WTC11 (cell line): ENCODE measurements around the gene CCL18. TPM values are rescaled to one million over a fixed set of nuclear protein-coding genes. Genes with fewer than 3 reads are reported as not detected.
"Not testable (repeated sequence)": the region's sequence is repeated elsewhere in the genome, so short reads cannot be mapped to it uniquely, and the experiment has no call there.

Experiments used
- ATAC-seq: fragments of 200-7000 bp; cut with Tn5 transposase; 2 replicates; pipeline ENCODE4 v1.10.0; 2021; ENCODE audit warnings: mild to moderate bottlenecking, moderate library complexity
- CTCF ChIA-PET: fragments of 300-600 bp; sonication (Branson Sonifier 250); formaldehyde crosslinking; loops from one replicate; lab custom pipeline; 2021; ENCODE audit warnings: antibody characterized with exemption; lab: Charles Lee
- POLR2A ChIA-PET: fragments of 350-600 bp; sonication (Branson Sonifier 250); formaldehyde crosslinking; loops from one replicate; lab custom pipeline; 2021; ENCODE audit warnings: antibody characterized with exemption; lab: Charles Lee
- DNase-seq: peaks from one replicate; pipeline ENCODE4 v3.0.0; 2021; ENCODE audit warnings: low spot score
- H3K27ac Mint-ChIP-seq: 2 replicates; pipeline ENCODE4 v1.8.0; 2021; ENCODE audit warnings: mixed read lengths
- H3K27me3 Mint-ChIP-seq: 2 replicates; pipeline ENCODE4 v1.8.0; 2021; ENCODE audit warnings: low read depth, mild to moderate bottlenecking, moderate library complexity, mixed read lengths
- H3K36me3 Mint-ChIP-seq: 2 replicates; pipeline ENCODE4 v1.8.0; 2021; ENCODE audit warnings: mixed read lengths
- H3K4me1 Mint-ChIP-seq: 2 replicates; pipeline ENCODE4 v1.8.0; 2022; ENCODE audit warnings: mixed read lengths
- H3K4me3 Mint-ChIP-seq: 2 replicates; pipeline ENCODE4 v1.8.0; 2021; ENCODE audit warnings: mild to moderate bottlenecking, moderate library complexity, mixed read lengths
- H3K9me3 Mint-ChIP-seq: 2 replicates; pipeline ENCODE4 v1.8.0; 2021; ENCODE audit warnings: mixed read lengths
- AR ChIP-seq: fragments of 250-450 bp; sonication (Bioruptor Pico); IDR thresholded peaks from 2 replicates; pipeline ENCODE4 v1.9.0; 2021; ENCODE audit warnings: mild to moderate bottlenecking
- ATF2 ChIP-seq: sonication (generic); formaldehyde crosslinking; IDR thresholded peaks from 2 replicates; pipeline ENCODE4 v1.8.1; 2022; ENCODE audit warnings: low read depth, missing genetic modification reagents, borderline replicate concordance
- ERG ChIP-seq: fragments of 250-450 bp; sonication (Bioruptor Pico); IDR thresholded peaks from 2 replicates; pipeline ENCODE4 v1.8.0; 2021; ENCODE audit warnings: mild to moderate bottlenecking
- ESRRA ChIP-seq: sonication (generic); formaldehyde crosslinking; IDR thresholded peaks from 2 replicates; pipeline ENCODE4 v1.8.1; 2022; ENCODE audit warnings: mild to moderate bottlenecking, missing genetic modification reagents, borderline replicate concordance
- IRF2 ChIP-seq: sonication (generic); formaldehyde crosslinking; IDR thresholded peaks from 2 replicates; pipeline ENCODE4 v1.8.0; 2022; ENCODE audit warnings: low read depth, missing genetic modification reagents, borderline replicate concordance
- OVOL2 ChIP-seq: fragments of 250-450 bp; sonication (Bioruptor Pico); IDR thresholded peaks from 2 replicates; pipeline ENCODE4 v1.9.0; 2021; ENCODE audit warnings: mild to moderate bottlenecking, borderline replicate concordance
- PRRX2 ChIP-seq: fragments of 250-450 bp; sonication (Bioruptor Pico); IDR thresholded peaks from 2 replicates; pipeline ENCODE4 v1.8.0; 2021; ENCODE audit warnings: mild to moderate bottlenecking
- RORB ChIP-seq: fragments of 250-450 bp; sonication (Bioruptor Pico); IDR thresholded peaks from 2 replicates; pipeline ENCODE4 v1.9.0; 2021; ENCODE audit warnings: mild to moderate bottlenecking
- TEAD1 ChIP-seq: sonication (generic); formaldehyde crosslinking; IDR thresholded peaks from 2 replicates; pipeline ENCODE4 v1.8.0; 2022; ENCODE audit warnings: mild to moderate bottlenecking, missing genetic modification reagents
- USF2 ChIP-seq: sonication (generic); formaldehyde crosslinking; IDR thresholded peaks from 2 replicates; pipeline ENCODE4 v1.8.1; 2023; ENCODE audit warnings: mild to moderate bottlenecking, missing genetic modification reagents, moderate library complexity
- ZNF121 ChIP-seq: sonication (generic); formaldehyde crosslinking; IDR thresholded peaks from 2 replicates; pipeline ENCODE4 v1.8.0; 2023; ENCODE audit warnings: missing genetic modification reagents
- ZNF263 ChIP-seq: sonication (generic); formaldehyde crosslinking; IDR thresholded peaks from 2 replicates; pipeline ENCODE4 v1.8.1; 2022; ENCODE audit warnings: low read depth, mild to moderate bottlenecking, moderate library complexity, missing genetic modification reagents
- ZNF396 ChIP-seq: fragments of 250-450 bp; sonication (Bioruptor Pico); IDR thresholded peaks from 2 replicates; pipeline ENCODE4 v1.8.0; 2021; ENCODE audit warnings: mild to moderate bottlenecking, moderate library complexity, borderline replicate concordance
- ZNF512 ChIP-seq: sonication (generic); formaldehyde crosslinking; IDR thresholded peaks from 2 replicates; pipeline ENCODE4 v1.8.1; 2022; ENCODE audit warnings: missing genetic modification reagents, borderline replicate concordance
- total RNA-seq: library from RNA; stranded (reverse); gene quantifications from 3 replicates; pipeline ENCODE4 v1.2.3, GENCODE V29; 2021

The CCL18 gene
- total RNA-seq, 1 experiment from 2014 or later: not detected

GRCh38 chr17:36112572-36112971 is 48.5 kb downstream of the CCL18 start:
- Mint-ChIP-seq H3K4me1 (no peaks in the 10 kb centered on the region), H3K4me3 (no peak overlapping the region)
- DNase-seq: no peak
- POLR2A ChIA-PET: no interaction called here
- TF ChIP-seq AR: no peak
- TF ChIP-seq ZNF396 (CRISPR knock-in tag): no peak
- no peak for TF ChIP-seq PRRX2 (CRISPR knock-in tag)
- TF ChIP-seq IRF2: no peak
- TF ChIP-seq, all 79 proteins: peak for 0
- no peak for ATAC-seq
- H3K27me3 Mint-ChIP-seq: peaks cover 6% of the 10 kb centered on the region; the same call in 1 of the 2 replicates
- H3K36me3 Mint-ChIP-seq: peaks cover 13% of the 10 kb centered on the region
- no peak overlapping the region for H3K27ac Mint-ChIP-seq
- CTCF ChIA-PET: interaction anchor here (0.6 kb wide), 1 partner anchor 137 kb away, joined by 3 read pairs; no protein-coding TSS in a partner anchor
- H3K9me3 Mint-ChIP-seq: peaks cover 32% of the 10 kb centered on the region

- DNase-seq, ATAC-seq, POLR2A ChIA-PET, H3K27ac Mint-ChIP-seq, H3K4me1 Mint-ChIP-seq, H3K27me3 Mint-ChIP-seq, CTCF ChIA-PET, H3K4me3 Mint-ChIP-seq: not testable (repeated sequence)
- H3K9me3 Mint-ChIP-seq: peaks cover 32% of the 10 kb centered on the region
- H3K36me3 Mint-ChIP-seq: peaks cover 13% of the 10 kb centered on the region
Measured at GRCh38 chr17:36113131-36113530, 49.1 kb downstream of the CCL18 start.

GRCh38 chr17:36114971-36115648 is 51.0 kb downstream of the CCL18 start:
- Mint-ChIP-seq H3K36me3 (peaks cover 13% of the 10 kb centered on the region), H3K9me3 (peaks cover 34% of the 10 kb centered on the region)
- H3K27ac Mint-ChIP-seq, H3K4me3 Mint-ChIP-seq, CTCF ChIA-PET, POLR2A ChIA-PET, ATAC-seq, H3K27me3 Mint-ChIP-seq, H3K4me1 Mint-ChIP-seq, DNase-seq: not testable (repeated sequence)

GRCh38 chr17:36115649-36115977 is 51.5 kb downstream of the CCL18 start:
- H3K27ac Mint-ChIP-seq, POLR2A ChIA-PET, ATAC-seq, DNase-seq, H3K4me3 Mint-ChIP-seq, H3K27me3 Mint-ChIP-seq, CTCF ChIA-PET, H3K4me1 Mint-ChIP-seq: not testable (repeated sequence)
- Mint-ChIP-seq H3K36me3 (peaks cover 13% of the 10 kb centered on the region), H3K9me3 (peaks cover 39% of the 10 kb centered on the region)

GRCh38 chr17:36117505-36118382 is 53.7 kb downstream of the CCL18 start:
- Mint-ChIP-seq H3K9me3 (peaks cover 31% of the 10 kb centered on the region), H3K36me3 (peaks cover 13% of the 10 kb centered on the region), H3K27me3 (peaks cover 27% of the 10 kb centered on the region), H3K27ac (no peak overlapping the region), H3K4me3 (no peak overlapping the region), H3K4me1 (peaks cover 7% of the 10 kb centered on the region)
- ChIA-PET CTCF (interaction anchor here (0.7 to 3.0 kb wide), 5 partner anchors 45 to 309 kb away, joined by 3 to 12 read pairs (median 4); partner anchors contain the start of gene TAF15), POLR2A (no interaction called here)
- ATAC-seq (no peak), DNase-seq (no peak)
- TF ChIP-seq ATF2 (CRISPR knock-in tag) (no peak), ZNF121 (CRISPR knock-in tag) (no peak), RORB (no peak), OVOL2 (no peak), ERG (CRISPR knock-in tag) (no peak), TEAD1 (CRISPR knock-in tag) (no peak), ESRRA (CRISPR knock-in tag) (no peak), ZNF512 (CRISPR knock-in tag) (no peak), USF2 (no peak), ZNF263 (CRISPR knock-in tag) (no peak)
